Tracheal epithelial cell (primary cell): Measurements from ENCODE around the gene C1RL. TPM values are rescaled to one million over a fixed set of nuclear protein-coding genes. Genes with fewer than 3 reads are reported as not detected.

Experiments
- total RNA-seq: library from RNA; depleted of rRNA; stranded (reverse); fragments of >200 nt; gene quantifications from 2 replicates; pipeline ENCODE4 v1.2.1, GENCODE V29; 2014

Gene C1RL
- 16.4 and 18.3 TPM in 2 replicates for total RNA-seq

GRCh38 chr12:7108796-7109571, at the start of gene C1RL:
Gene C1RL, minus strand, starts transcription at chr12:7109214. Its CDS starts 34 bp downstream, at chr12:7109180.

GRCh38 chr12:7129872-7130691, 21.1 kb upstream of the C1RL start, which contains the start of gene CLSTN3:
Gene CLSTN3, plus strand, starts transcription at chr12:7130371. Its CDS starts 278 bp downstream, at chr12:7130649.

GRCh38 chr12:7128681-7129286, 19.8 kb upstream of the C1RL start, which contains the start of gene RBP5:
Gene RBP5, minus strand, starts transcription at chr12:7128889. Its CDS starts 114 bp downstream, at chr12:7128775.

GRCh38 chr12:7092229-7092985, 16.6 kb downstream of the C1RL start, which contains the start of gene C1R:
Gene C1R, minus strand, starts transcription at chr12:7092445. Its CDS starts 57 bp downstream, at chr12:7092388.

GRCh38 chr12:7060353-7060954, 48.6 kb downstream of the C1RL start, which contains the start of gene C1S:
Gene C1S, plus strand, starts transcription at chr12:7060718. Its CDS starts 1,195 bp downstream, at chr12:7061913.

Other genes starting within 250 kb of the C1RL start
- 1,092 and 1,488 TPM in 2 replicates for gene TPI1, start 241.7 kb downstream of the C1RL start, total RNA-seq
- gene SPSB2, start 235.9 kb downstream of the C1RL start, total RNA-seq = 7.2 and 7.7 TPM in 2 replicates
- 11.3 and 11.7 TPM in 2 replicates for gene LRRC23, start 204.4 kb downstream of the C1RL start, total RNA-seq
- gene ENO2, start 194.6 kb downstream of the C1RL start, total RNA-seq = 6.6 and 31.1 TPM in 2 replicates
- gene ATN1, start 181.3 kb downstream of the C1RL start, total RNA-seq = 6.3 and 12.8 TPM in 2 replicates
- not detected in 2 replicates for gene RNU7-1, start 165.4 kb downstream of the C1RL start, total RNA-seq
- 86.0 and 133 TPM in 2 replicates for gene C12orf57, start 165.2 kb downstream of the C1RL start, total RNA-seq
- gene PTPN6, start 157.9 kb downstream of the C1RL start, total RNA-seq = 8.9 and 13.0 TPM in 2 replicates
- gene PHB2, start 138.6 kb downstream of the C1RL start, total RNA-seq = 218 and 285 TPM in 2 replicates
- 68.8 and 101 TPM in 2 replicates for gene EMG1, start 138.3 kb downstream of the C1RL start, total RNA-seq
- gene LPCAT3, start 90.7 kb downstream of the C1RL start, total RNA-seq = 5.5 and 6.2 TPM in 2 replicates
- gene C1S, start 48.5 kb downstream of the C1RL start, total RNA-seq = 1.1 and 11.6 TPM in 2 replicates
- gene C1R, start 16.8 kb downstream of the C1RL start, total RNA-seq = 1.1 and 8.0 TPM in 2 replicates
- not detected in 2 replicates for gene RBP5, start 19.7 kb upstream of the C1RL start, total RNA-seq
- gene CLSTN3, start 21.2 kb upstream of the C1RL start, total RNA-seq = 8.7 and 17.4 TPM in 2 replicates
- gene PEX5, start 80.5 kb upstream of the C1RL start, total RNA-seq = 30.7 and 31.6 TPM in 2 replicates
- gene ACSM4, start 194.9 kb upstream of the C1RL start, total RNA-seq = not detected in 2 replicates